Stimulated activated CD4-positive, alpha-beta T cell treated with anti-CD3 and anti-CD28 coated beads, Interleukin-12 subunit alpha, Interleukin-12 subunit beta, amount 100 ng/mL, for 48 hours (primary cell): ENCODE results near the gene PUS3.

Source experiments
- DNase-seq, 3 donors: peaks; one replicate each; pipeline ENCODE4 v3.0.0-alpha.2; 2020; ENCODE audit warnings: low read depth in 2 of 3, low spot score in 1 of 3

Gene PUS3, protein sequence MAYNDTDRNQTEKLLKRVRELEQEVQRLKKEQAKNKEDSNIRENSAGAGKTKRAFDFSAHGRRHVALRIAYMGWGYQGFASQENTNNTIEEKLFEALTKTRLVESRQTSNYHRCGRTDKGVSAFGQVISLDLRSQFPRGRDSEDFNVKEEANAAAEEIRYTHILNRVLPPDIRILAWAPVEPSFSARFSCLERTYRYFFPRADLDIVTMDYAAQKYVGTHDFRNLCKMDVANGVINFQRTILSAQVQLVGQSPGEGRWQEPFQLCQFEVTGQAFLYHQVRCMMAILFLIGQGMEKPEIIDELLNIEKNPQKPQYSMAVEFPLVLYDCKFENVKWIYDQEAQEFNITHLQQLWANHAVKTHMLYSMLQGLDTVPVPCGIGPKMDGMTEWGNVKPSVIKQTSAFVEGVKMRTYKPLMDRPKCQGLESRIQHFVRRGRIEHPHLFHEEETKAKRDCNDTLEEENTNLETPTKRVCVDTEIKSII

GRCh38 chr11:125902927-125903710 is at the start of gene PUS3:
Gene PUS3 (minus strand): TSS chr11:125903206. CDS start chr11:125896284, 6,922 bp downstream.
- DNase-seq, result peak; percentile 77 to 84 (median 78)

GRCh38 chr11:125952559-125952958 is 49.6 kb upstream of the PUS3 start:
- no peak for DNase-seq

- DNase-seq, result no peak
Observed at GRCh38 chr11:125951731-125952130, 48.7 kb upstream of the PUS3 start.

GRCh38 chr11:125950696-125951651 is 48.0 kb upstream of the PUS3 start:
- DNase-seq, result no peak

GRCh38 chr11:125950178-125950490 is 47.1 kb upstream of the PUS3 start:
- DNase-seq, result no peak

DNA sequence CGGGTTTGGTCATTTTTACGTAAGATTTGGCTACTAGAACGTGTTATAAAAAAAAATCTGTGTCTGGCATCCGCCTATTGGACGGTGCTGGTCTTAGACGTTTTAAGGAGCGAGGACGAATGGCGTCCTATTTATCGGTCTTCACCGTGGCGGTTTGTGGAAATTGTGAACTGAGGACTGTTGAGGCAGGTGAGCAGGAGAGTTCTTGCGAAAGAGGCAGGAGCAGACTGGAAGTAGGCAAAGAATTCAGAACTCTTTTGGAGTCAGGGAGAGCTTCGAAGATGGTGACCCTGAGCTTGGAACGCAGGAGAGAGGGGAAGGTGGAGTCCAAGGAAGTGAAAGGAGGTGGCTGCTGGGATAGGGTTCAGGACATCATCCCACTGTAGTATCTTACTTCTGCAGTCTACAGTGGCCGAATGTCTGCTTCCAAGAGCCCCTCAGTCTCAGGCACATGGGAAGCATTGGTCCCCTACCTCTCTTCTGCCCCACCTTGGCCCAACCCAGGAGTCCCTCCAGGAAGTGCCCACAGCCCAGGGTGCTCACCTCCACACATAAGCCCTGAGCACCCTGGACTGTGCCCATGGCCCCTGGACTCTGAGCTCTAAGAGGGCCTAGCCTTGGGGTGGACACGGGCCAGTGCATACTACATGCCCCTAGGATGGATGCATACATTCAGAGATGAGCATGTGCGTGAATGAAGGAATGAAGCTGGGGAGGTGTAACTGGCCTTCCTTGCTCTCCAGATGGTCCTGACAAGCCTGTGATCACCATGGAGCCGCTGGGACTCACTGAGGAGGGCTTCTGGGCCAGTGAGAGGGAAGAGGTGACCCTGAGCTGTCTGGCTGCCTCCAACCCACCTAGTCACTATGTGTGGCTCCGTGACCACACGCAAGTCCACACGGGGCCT is 46.5 kb upstream of the PUS3 start:
- DNase-seq, result no peak

GRCh38 chr11:125948278-125949051 is 45.5 kb upstream of the PUS3 start:
- no peak for DNase-seq

DNA sequence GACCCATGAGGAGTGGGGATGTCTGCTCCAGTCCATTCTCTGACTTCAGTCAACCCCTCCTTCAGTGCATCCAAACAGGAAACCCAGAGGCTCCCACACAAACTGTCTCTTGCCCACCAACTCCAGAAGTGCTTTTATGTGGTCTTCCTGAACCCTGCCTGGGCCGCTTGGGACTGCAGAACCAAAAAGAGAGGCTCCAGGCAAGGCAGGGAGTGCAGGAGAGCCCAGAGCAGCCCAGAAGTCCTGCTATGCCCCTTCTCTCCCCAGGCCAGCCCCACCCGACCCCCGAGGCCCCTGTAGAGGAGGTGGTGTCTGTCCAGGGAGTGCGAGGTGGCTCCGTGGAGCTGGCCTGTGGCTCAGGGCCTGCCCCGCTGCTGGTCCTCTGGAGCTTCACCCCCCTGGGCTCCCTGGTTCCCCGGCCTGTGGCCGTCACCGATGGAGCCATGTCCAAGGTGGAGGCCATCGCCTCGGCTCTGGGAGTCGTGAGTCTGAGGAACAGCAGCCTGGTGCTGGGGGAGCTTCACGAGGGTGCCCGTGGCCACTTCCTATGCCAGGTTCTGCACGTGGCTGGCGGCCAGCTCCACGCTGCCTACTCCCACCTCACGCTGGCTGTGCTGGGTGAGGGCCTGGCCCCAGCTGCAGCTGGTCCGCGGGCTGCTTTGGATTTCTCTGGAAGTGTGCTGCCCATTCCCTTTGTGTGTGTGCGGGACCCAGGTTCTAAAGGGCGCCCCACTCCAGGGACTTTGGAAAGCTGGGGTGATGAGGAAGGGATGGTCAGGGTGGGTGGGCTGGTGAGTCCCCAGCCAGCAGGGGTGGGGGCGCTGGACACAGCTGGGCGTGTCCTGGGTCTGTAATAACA is 44.6 kb upstream of the PUS3 start:
- DNase-seq, result no peak

- DNase-seq, result no peak
Observed at GRCh38 chr11:125946712-125947418, 43.9 kb upstream of the PUS3 start.

GRCh38 chr11:125945797-125946520 is 43.0 kb upstream of the PUS3 start, which contains the start of gene VSIG10L2:
Gene VSIG10L2 (plus strand): TSS chr11:125946044. CDS start chr11:125946056, 12 bp downstream.
- DNase-seq, result no peak

DNA sequence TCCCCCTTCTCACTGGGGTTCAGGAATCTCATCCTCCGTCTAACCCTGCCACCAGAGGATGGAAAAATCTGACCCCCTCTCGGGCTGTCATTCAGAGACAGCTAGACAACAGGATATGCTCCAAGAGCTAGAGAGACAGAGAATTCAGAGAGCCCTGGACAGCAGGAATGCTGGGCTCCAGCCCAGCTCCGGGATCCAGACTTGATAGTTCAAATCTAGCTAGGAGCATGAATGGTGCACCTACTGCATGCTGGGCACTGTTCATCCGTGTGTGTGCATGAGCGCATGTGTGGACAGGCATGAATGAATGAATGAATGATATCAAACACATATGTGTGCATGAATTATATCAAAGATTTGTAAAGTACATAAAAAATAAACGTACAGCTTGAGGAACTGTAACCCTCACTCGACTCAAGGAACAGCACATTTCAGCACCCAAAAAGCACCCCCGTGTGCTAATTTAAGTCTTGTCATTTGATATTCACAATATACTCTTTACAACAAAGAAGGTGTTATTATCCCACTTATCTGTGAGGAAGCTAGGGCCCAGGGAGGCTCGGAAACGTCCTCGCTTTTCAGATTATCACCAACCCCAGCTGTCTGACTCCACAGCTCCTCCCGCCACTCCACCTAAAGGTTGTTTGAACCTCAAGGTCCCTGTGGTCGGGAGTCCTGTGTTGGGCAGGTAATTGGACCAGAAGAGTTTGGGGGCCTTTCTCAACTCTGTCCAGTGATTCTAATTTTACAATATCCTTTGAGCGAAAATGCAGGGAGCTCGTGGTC is 42.2 kb upstream of the PUS3 start:
- no peak for DNase-seq

DNA sequence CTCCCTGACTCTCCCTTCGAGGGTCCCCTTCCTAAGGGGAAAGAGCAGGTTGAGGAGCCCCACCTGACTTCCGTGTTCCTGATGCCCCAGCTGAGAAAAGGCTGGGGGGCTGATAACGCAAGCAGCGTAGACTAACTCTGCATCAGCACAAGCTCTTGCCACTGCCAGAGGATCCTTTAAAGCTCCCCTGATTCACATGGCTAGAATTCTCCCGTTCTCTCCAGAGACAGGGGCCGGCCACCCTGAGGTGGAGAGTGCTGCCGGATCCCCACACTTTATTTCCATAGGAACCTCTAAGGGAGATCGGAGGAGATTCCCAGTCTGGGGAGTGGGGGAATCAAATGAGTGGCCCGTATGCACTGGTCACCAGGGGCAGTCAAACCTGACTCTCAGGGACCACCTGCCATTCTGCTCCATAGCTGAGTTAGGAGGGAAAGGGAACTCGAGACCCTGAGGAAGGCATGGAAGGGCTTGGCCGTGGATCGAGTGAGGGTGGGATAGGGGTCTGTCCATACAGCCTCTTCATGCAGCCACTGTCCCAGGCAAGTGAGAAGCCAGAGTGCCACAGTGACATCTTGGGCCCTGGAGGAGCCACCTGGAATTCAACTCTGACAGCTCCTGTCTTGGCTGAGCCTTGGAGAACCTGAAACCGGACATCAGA is 41.5 kb upstream of the PUS3 start:
- no peak for DNase-seq

- DNase-seq, result no peak
Observed at GRCh38 chr11:125943661-125944349, 40.8 kb upstream of the PUS3 start.

DNA sequence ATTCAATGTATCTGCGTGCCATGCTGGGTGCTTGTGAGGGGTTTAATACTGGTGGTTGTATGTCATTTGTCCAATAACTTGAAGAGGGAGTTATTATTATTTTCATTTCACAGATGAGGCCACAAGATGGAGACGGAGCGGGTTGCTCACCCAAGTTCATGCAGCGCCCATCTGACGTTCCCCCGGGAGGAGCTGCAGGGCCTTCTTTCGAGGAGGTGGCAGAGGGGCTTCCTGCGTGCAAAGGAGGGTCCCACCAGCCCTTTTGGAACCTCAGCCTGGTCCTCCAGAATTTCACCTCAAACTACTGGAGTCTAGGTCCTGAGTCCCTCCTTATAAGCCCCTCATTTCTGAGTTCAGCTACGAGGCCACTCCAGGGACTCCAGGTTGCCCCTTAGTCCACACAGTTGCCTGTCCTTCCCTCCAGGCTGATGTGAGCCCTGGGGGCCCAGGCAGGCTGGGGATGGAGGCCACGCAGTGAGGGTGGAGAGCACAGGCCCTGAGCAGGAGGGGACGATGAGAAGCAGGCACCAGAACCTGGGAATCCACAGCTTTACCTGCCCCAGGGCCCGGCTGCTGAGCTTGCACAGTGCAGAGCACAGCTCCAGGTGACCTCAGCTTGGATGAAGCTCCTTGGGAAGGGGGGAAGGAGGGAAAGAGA is 39.9 kb upstream of the PUS3 start:
- DNase-seq, result no peak
